Measurements from ENCODE around the gene RASGRP1. TPM values are rescaled to one million over a fixed set of nuclear protein-coding genes. Genes with fewer than 3 reads are reported as not detected.

Gene RASGRP1
- total RNA-seq, 1 donor from 2014 or later, result 224 TPM

GRCh38 chr15:38576837-38577236 lies 12.2 kb upstream of the RASGRP1 start:
- intact Hi-C loops (cut with micrococcal nuclease), result loop anchor here (5.0 kb wide), 1 partner anchor 70 kb away; no protein-coding TSS in a partner anchor

DNA sequence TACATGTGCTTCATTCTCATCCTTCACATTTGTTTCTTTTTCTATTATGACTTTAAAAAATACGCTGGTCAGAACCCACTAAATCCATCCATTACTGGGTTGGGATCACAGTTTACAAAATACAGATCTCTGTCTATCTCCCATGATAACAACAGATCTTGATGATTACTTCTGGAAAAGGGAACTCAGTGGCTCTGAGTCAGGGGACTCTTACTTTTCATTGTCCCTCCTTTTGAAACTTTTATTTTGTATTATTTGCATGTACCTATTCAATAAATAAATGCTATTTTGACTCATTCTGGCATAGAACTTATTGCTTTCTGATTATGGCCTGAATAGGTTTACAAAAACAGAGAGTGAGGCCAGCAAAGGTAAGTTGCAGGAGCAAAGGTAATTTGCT lies 11.6 kb upstream of the RASGRP1 start:
- intact Hi-C loops (cut with micrococcal nuclease), result loop anchor here (5.0 kb wide), 1 partner anchor 71 kb away; no protein-coding TSS in a partner anchor

DNA sequence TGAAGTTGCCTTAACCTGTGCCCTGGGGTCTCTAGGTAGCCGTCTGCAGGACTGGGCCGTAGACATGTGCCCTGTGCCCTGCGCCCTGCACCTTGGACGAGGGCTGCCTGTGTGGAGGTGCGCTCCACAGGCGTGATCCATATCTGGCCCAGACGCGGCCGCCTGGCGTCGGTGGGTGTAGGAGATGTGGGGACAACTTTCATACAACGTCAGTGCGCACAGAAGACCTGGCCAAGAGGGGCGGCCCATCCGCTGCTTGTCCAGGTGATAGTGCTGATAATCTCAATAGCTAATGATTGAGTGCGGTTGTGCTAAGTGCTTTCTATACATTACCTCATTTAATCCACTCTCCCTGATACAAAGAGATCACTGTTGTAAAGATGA lies 665 bp upstream of the RASGRP1 start:
- intact Hi-C loops (cut with micrococcal nuclease), result loop anchor here (10.0 kb wide), 1 partner anchor 1370 kb away; the partner anchor contains the start of gene EIF2AK4

GRCh38 chr15:38563723-38564519 lies 693 bp downstream of the RASGRP1 start:
- intact Hi-C loops (cut with micrococcal nuclease), result loop anchor here (1.0 to 10.0 kb wide), 7 partner anchors 47 to 1371 kb away; partner anchors contain the start of gene EIF2AK4

- intact Hi-C loops (cut with micrococcal nuclease), result loop anchor here (5.0 to 10.0 kb wide), 2 partner anchors 90 to 1373 kb away; partner anchors contain the start of gene EIF2AK4
These were observed 2.3 kb downstream of the RASGRP1 start for GRCh38 chr15:38562278-38562677.

DNA sequence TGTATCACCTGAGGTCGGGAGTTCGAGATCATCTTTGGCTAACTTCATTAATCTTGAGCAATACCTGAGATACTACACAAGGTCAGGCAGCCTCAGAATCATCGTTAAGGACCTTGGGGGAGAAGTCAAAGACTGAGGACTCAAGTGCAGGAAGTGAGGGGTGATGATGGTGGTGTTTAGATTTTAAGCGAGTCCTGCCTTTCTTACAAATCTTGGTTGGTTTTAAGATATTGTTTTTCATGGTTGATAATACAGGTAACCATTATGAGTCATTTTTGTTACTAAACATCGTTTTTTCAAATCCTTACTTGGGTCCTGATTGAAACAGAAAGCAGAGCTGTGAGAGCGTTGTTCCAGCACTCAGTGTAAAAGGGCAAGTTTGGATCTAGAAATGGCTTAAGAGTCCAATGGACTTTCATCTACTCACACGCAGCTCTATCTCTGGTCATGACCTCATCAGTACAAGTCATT lies 4.1 kb downstream of the RASGRP1 start:
- intact Hi-C loops (cut with micrococcal nuclease), result loop anchor here (1.0 to 10.0 kb wide), 5 partner anchors 52 to 1374 kb away; partner anchors contain the start of gene EIF2AK4

DNA sequence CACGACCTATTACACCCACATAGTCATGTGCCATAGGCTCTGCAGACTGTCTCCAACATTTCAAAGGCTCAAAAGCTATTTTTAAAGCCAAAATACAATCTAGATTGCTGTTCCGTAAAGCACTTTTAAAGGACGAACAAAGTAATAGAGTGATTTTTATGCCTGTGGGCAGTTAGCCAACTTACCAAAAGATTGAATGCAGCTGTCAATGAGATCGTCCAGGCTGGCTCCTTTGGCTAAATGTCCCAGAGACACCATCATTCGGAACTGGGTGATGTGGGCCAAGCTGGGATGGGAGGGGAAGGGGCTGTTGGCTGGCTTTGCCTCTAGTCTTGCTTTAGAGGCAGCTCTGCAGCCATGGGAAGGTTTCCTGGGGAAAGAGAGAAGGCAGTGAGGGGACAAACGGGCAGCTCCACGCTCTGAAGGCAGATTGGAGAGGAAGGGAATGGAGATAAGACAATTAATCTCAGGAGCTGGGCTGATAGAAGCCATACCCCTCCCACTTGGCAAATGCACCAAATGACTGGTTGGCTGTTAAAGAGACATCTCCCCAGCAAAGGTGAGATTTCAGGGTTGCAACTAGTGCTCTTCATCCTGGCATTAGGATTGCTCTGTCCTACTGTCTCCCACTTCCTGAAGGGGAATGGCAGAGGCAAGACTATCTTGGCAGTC lies 4.8 kb downstream of the RASGRP1 start:
- intact Hi-C loops (cut with micrococcal nuclease), result loop anchor here (1.0 to 10.0 kb wide), 6 partner anchors 51 to 1375 kb away; partner anchors contain the start of genes EIF2AK4 and FSIP1

GRCh38 chr15:38559131-38559530 lies 5.5 kb downstream of the RASGRP1 start:
- intact Hi-C loops (cut with micrococcal nuclease), result loop anchor here (10.0 kb wide), 1 partner anchor 1226 kb away; the partner anchor contains the start of gene FSIP1

DNA sequence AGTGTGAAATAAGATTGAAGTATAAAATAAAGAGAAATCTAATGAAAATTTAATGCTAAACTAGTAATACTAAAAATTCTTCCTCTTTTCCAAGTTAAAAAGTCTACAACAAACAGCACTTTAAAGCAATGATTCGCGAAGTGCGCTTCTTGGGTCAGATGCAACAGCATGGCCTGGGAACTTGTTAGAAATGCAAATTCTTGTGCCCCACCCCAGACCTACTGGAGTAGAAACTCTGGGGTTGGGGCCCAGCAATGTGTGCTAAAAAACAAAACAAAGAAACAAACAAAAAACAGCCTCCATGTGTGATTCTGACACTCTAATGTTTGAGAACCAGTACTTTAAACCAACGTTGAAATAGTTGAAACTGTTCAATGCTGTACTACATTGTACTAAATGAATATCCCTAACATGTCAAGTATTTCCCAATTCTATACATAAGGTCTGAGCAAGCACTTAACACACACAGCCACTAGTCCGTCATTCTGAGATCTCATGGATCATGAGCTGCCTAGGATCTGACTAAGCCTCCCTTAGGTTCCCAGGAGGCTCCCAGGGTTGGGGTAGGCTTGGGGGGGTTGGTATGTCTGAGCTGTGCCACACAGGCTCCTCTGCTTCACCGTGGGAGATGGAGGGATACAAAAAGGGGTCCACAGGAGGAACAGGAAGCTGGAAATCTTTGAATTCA lies 6.1 kb downstream of the RASGRP1 start:
- intact Hi-C loops (cut with micrococcal nuclease), result loop anchor here (10.0 kb wide), 1 partner anchor 1226 kb away; the partner anchor contains the start of gene FSIP1

DNA sequence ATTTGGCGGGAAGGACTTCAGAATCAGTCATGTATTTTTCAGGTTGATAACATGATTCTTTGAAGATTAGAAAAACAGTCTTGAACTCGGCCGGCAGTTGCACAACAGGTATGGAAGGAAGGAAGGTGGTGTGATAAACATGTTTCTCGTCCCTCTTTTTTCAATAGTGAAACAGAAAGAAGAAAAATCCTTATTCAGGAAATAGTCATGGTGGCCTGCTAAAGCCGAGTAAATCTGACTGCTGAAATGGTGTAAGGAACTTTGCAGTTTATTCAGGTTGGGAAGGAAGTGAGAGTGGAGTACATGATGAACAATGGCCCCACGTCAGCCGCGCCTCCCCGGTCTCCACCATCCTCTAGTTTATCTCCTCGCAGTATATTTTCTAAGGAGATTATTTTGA lies 6.7 kb downstream of the RASGRP1 start:
- intact Hi-C loops (cut with micrococcal nuclease), result loop anchor here (1.0 to 10.0 kb wide), 3 partner anchors 9 to 1227 kb away; partner anchors contain the start of gene FSIP1

DNA sequence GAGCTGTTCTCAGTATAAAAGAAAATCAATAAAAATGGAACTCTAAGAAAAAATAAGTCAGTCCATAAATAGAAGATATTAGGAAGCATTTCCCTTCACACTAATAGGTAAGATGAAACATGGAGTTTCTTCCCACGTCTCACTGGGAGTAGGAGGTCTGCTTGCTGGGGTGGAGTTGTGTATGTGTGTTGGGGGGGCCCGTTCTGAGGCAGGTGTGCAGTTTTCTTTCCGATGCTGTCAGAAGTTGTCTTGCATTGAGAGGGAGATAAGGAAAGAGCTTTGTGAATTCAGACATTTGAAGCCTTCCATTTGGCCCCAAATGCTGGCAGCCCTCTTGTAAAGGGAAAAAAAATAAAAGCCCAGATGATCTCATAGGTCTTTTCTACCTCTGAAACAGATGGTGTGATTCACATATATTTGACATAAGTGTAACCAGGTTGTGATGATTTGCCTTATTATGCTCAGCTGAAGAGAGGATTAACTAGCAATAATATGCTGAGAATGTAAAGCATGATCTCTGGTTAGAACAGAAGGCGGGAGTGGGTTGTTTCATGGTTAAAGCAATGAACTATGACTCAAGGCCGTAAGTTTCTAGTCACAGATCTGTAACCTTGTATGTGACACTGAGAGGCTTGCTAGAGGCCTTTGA lies 8.8 kb downstream of the RASGRP1 start:
- intact Hi-C loops (cut with micrococcal nuclease), result loop anchor here (1.0 to 10.0 kb wide), 3 partner anchors 13 to 1229 kb away; partner anchors contain the start of gene FSIP1

GRCh38 chr15:38554354-38554753 lies 10.3 kb downstream of the RASGRP1 start:
- intact Hi-C loops (cut with micrococcal nuclease), result loop anchor here (10.0 kb wide), 1 partner anchor 1230 kb away; the partner anchor contains the start of gene FSIP1

- intact Hi-C loops (cut with micrococcal nuclease), result loop anchor here (10.0 kb wide), 1 partner anchor 1232 kb away; the partner anchor contains the start of gene FSIP1
These were observed 11.5 kb downstream of the RASGRP1 start for GRCh38 chr15:38553071-38553470.

DNA sequence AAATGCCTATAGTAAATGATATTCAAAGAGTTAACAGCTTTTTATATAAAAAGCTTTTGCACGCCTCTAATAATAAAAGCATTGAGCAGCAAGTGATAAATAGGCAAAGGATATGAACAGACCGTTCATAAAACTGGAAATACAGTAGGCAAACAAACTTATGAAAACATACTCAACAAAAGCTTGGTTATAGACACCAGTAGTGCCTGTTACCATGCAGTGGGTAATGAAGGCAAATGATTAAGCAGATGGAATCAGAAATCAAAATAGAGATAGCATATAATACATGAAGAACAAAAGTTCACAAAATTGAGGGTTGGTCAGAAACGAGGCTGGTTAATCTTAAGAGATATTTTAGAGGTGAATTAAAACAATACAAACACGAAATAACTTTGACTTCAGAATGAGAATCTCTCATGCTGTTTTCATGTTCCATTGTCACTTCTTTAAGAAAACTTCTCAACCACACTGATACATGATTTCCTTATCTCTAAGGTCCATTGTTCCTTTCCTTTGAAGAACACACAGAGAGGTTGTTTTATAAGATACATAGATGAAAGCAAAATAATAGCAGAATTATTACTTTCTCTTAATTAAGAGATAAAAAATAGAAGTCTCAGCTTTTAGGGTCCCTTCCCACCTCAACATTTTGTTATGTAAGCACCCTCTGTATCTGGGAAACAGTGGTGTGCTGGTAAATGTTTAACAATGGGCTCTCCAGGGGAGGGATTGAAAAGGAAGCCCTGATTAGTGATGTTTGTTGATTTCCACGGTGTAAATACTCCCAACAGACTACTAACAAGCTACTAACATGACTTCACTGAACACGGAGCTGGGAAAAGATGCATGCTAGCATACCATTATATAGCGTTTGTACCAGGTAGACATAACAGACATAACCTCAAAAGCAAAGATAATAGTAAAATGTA lies 12.6 kb downstream of the RASGRP1 start:
- intact Hi-C loops (cut with micrococcal nuclease), result loop anchor here (10.0 kb wide), 1 partner anchor 1233 kb away; the partner anchor contains the start of gene FSIP1

DNA sequence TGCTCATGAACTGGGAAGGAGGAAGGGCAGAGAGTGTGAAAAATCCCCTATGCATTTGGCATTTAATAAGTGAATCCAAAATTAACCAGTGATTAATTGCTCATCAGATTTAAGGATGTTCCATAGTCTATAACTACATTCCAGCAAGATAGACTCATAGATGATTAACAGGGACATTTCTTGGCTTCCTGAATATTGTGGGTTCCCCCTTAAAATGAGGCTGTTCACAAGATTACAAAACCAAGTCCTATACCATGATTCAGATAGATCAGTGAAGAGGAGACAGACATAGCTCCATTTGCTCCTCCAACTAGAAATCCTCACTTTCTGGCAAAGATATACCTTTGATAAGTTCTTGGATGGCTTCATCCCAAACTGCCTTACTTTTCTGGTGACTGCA lies 15.4 kb downstream of the RASGRP1 start:
- intact Hi-C loops (cut with micrococcal nuclease), result loop anchor here (1.0 kb wide), 1 partner anchor 8 kb away; no protein-coding TSS in a partner anchor

- intact Hi-C loops (cut with micrococcal nuclease), result no loop called here
These were observed 17.2 kb downstream of the RASGRP1 start for GRCh38 chr15:38547255-38547997.

DNA sequence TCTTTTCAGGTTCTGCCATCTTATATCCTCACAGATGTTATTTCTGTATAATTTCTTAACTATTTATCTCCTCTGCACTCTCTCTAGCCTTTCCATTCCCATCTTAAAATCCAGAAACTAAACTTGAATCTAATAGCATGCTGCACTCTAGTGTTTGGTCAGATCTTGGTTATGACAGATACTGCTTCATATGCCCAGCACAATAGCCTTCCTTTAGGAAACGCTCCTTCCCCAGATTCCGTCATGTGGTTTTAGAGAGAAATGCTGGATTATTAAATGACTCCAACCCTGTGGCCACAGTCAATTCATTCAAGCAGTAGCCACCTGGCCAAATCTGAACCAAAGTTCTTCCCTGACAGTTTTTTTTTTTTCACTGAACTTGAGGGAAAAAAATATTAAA lies 19.4 kb downstream of the RASGRP1 start:
- intact Hi-C loops (cut with micrococcal nuclease), result no loop called here

DNA sequence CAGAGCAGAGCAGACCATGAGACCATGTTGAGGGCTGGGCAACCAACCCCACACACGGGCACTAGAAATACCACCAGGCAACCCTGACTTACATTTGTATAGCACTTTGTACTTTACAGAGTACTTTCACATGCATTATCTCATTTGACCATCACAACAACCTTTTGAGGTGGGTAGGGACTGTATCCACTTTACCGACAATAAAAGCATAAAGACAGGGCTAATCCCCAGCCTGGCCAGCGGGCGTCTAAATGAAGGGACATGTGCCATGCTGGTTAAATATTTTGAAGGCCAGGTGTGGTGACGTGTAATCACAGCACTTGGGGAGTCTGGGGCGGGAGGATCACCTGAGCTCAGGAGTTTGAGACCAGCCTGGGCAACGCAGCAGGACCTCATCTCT lies 23.6 kb downstream of the RASGRP1 start:
- intact Hi-C loops (cut with micrococcal nuclease), result no loop called here

Data from T-helper 1 cell treated with Interleukin-12 subunit alpha and Interleukin-12 subunit beta and Interleukin-4 antibody, amounts not matched to agents 30 ng/mL and 1 ng/mL, for 36 hours (primary cell).